Stimulated activated effector memory CD8-positive, alpha-beta T cell treated with anti-CD3 and anti-CD28 coated beads, Interleukin-12 subunit alpha, Interleukin-12 subunit beta, amount 100 ng/mL, for 72 hours (primary cell): ENCODE data around the gene IFT122.
A peak's percentile ranks its signal among the peaks of the same experiment; 100 is the strongest.

Experiments used
- ATAC-seq: fragments of 150-1000 bp; cut with Tn5 transposase; 2 replicates; pipeline ENCODE4 v1.10.0; 2021
- DNase-seq, 2 donors: peaks; one replicate each; pipeline ENCODE4 v3.0.0; 2021 to 2022; ENCODE audit warnings: low spot score in 2 of 2
- H3K27ac Mint-ChIP-seq: one replicate; pipeline ENCODE4 v1.8.0; 2022; ENCODE audit warnings: mild to moderate bottlenecking, mixed read lengths
- H3K36me3 Mint-ChIP-seq: one replicate; pipeline ENCODE4 v1.8.0; 2022; ENCODE audit warnings: mild to moderate bottlenecking, mixed read lengths
- H3K4me1 Mint-ChIP-seq: one replicate; pipeline ENCODE4 v1.8.0; 2022; ENCODE audit warnings: mixed read lengths
- H3K4me3 Mint-ChIP-seq: one replicate; pipeline ENCODE4 v1.8.0; 2022; ENCODE audit warnings: mild to moderate bottlenecking, mixed read lengths
- H3K9me3 Mint-ChIP-seq: one replicate; pipeline ENCODE4 v1.8.0; 2022; ENCODE audit warnings: mixed read lengths

The IFT122 gene

DNA sequence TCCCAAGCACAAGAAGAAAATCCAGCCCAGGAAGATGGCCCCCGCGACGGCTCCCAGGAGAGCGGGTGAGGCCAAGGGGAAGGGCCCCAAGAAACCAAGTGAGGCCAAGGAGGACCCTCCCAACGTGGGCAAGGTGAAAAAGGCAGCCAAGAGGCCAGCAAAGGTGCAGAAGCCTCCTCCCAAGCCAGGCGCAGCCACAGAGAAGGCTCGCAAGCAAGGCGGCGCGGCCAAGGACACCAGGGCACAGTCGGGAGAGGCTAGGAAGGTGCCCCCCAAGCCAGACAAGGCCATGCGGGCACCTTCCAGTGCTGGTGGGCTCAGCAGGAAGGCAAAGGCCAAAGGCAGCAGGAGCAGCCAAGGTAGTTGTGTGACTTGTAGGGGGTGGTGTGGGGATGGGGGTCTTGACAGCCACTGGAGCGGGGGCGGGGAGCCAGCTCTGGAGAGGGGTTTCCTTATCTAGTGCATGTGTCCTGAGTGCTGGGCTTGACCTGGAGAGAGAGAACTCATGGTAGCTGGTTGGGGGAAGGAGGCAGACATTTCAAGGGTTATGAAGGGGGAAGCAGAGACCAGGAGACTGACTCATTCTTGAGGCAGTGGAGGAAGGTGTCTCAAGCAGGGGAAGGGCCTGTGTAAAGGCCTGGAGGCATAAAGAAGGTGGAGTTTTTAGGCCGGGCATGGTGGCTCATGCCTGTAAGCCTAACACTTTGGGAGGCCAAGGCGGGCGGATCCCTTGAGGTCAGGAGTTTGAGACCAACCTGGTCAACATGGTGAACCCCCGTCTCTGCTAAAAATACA lies 109.2 kb downstream of the IFT122 start:
- no peak for ATAC-seq
- Mint-ChIP-seq H3K36me3 (peaks cover 5% of the 10 kb centered on the region), H3K9me3 (no peaks in the 10 kb centered on the region), H3K4me1 (peaks cover 28% of the 10 kb centered on the region), H3K4me3 (no peak overlapping the region), H3K27ac (no peak overlapping the region)
- no peak for DNase-seq

DNA sequence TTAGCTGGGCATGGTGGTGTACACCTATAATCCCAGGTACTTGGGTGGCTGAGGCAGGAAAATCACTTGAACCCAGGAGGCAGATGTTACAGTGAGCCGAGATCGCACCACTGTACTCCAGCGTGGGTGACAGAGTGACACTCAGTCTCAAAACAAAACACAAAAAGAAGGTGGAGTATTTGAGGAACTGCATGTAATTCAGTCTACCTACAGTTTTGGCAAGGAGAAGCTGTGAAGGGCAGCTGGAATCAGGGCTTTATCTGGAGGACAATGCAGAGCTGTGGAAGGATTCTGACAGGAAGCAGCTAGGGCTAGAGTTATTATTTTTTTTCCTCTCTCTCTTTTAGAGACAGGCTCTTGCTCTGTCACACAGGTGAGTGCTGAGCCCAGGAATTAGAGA lies 109.8 kb downstream of the IFT122 start:
- ATAC-seq (no peak), DNase-seq (no peak)
- no peak overlapping the region for H3K27ac Mint-ChIP-seq
- H3K4me3 Mint-ChIP-seq: no peak overlapping the region
- peaks cover 34% of the 10 kb centered on the region for H3K4me1 Mint-ChIP-seq
- H3K36me3 Mint-ChIP-seq: peaks cover 5% of the 10 kb centered on the region
- H3K9me3 Mint-ChIP-seq: no peaks in the 10 kb centered on the region

DNA sequence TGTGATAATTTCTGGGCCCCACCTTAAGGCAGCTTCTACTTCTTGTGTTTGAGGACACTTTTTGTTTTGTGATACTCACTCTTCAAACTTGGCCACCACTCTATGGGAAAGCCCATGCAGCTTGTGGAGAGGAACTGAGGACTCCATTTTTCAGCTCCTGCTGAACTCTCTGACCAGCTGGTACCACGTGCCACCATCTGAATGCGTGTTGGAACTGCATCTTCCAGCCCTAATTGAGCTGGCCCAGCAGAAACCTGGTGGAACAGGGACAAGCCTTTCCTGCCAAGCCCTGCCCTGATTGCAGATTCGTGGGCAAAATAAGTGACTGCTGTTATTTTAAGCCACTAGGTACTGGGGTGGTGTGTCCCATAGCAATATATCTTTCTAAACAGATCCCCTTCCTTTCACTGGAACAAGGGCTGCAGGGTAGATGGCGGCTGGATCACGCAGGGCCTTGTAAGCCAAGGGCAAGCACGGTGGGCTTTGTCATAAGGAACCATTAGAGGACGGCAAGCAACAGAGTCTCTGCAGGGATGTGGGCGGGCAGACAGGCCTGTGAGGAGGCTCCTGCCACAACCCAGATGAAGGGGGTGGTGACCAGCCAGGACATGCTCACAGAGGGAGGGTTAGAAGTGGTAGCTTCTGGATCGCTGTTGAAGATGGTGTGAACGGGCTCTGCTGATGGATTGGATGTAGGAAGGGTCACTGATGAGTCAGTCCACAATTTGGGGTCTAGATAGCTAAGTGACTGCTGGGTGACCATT lies 112.4 kb downstream of the IFT122 start:
- no peak overlapping the region for H3K4me3 Mint-ChIP-seq
- ATAC-seq (no peak), DNase-seq (no peak)
- H3K36me3 Mint-ChIP-seq: peaks cover 5% of the 10 kb centered on the region
- H3K9me3 Mint-ChIP-seq: no peaks in the 10 kb centered on the region
- peaks cover 38% of the 10 kb centered on the region for H3K4me1 Mint-ChIP-seq
- H3K27ac Mint-ChIP-seq: peak overlapping the region; percentile 29

DNA sequence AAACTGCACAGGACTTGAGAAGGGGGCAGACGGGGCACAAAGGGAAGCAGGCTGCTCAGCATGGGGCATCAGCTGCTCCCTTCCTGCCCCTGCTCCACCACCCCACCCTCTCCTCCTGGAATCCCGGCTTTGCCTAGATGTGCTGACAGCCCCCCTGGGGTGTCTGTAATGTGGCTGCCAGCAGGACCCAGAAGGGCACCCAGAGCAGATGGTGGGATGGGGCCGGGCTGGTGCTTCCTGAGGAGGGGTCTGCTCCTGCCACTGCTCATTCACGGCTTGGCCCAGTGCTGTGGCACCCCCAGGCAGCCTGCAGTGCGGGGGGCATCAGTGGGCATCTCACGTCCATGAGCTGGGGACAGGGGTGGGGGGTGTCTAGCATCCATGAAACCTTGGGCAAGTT lies 113.1 kb downstream of the IFT122 start:
- ATAC-seq (no peak), DNase-seq (no peak)
- Mint-ChIP-seq H3K27ac (peak overlapping the region; percentile 29), H3K4me3 (no peak overlapping the region), H3K4me1 (peaks cover 43% of the 10 kb centered on the region), H3K9me3 (no peaks in the 10 kb centered on the region), H3K36me3 (peaks cover 11% of the 10 kb centered on the region)

DNA sequence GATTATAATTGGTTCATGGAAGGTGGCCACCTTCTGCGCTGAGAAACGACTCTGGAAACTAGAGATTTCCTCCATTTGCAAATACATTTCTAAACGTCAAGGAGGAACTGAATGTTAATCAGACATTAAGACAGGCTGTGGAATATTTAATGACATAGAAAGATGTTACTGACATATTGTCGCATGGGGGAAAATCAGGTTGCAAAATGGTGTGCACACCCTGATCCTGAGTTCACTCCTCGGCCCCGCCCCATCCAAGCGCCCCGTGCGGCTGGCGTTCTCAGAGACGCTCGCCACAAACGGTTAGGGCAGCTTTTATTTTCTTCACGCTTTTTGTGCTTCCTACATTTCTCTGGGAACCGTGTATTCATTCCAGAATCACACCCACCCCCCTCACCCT lies 113.7 kb downstream of the IFT122 start:
- Mint-ChIP-seq H3K9me3 (no peaks in the 10 kb centered on the region), H3K36me3 (peaks cover 14% of the 10 kb centered on the region), H3K27ac (peak overlapping the region; percentile 65), H3K4me1 (peaks cover 45% of the 10 kb centered on the region), H3K4me3 (no peak overlapping the region)
- DNase-seq (no peak), ATAC-seq (no peak)

DNA sequence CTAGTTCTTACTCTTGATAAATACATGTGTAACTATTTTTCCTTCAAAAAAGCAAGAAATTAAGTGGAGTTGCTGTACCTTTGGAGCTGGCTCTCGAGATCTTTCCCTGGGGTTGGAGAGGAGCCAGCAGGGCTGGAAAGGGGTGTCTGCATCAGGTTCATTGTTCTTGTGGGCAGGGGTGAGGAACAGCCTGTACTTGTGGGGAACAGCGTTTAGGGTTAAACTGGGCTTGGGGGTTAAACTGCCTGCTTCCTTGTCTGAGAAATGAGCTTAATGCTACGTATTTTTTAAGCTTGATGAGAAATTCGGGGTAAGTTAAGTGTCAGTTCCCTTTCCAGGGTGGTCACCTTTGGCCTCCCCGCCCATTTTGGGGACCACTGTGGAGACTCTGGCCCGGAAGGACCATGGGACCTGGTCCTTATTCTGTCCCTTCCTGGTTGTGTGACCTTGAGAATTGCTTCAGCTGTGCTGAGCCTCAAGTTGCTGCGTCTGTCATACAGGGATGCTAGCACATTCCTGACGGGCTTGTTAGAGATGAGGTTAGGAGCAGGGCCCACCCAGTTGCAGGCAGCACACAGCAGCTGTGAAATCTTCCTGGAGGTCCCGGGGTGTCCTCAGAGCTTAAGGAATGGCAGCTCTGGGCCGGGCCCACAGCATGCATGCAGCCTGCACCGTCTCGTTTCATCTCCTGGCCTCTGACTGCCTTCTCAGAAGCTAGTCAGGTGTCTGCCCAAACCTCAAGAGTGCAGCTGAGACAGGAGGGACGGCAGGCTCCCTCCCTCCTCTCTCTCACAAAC lies 114.5 kb downstream of the IFT122 start:
- H3K27ac Mint-ChIP-seq: peak overlapping the region; percentile 65
- H3K4me3 Mint-ChIP-seq: peak overlapping the region; percentile 11
- peaks cover 51% of the 10 kb centered on the region for H3K4me1 Mint-ChIP-seq
- DNase-seq (no peak), ATAC-seq (no peak)
- H3K36me3 Mint-ChIP-seq: peaks cover 14% of the 10 kb centered on the region
- no peaks in the 10 kb centered on the region for H3K9me3 Mint-ChIP-seq

DNA sequence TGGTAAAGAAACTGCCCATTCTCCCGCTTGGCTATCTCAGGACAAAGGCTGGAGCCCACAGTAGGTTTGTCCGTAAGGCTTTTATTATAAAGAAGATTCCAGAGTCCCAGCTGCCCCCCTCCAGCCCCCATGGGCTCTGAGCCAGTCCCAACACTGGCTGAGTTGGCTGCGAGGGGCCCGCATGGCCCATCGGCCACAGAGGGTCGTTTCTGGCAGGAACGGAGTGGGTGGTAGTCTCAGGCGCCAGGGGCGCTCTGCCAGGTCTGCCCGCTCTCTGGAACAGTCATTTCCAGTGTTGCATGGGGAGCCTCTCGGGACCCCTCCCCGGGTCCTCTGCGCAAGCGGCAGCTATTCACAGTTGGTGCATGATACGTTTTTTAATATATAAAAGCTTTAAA lies 115.1 kb downstream of the IFT122 start:
- H3K27ac Mint-ChIP-seq: no peak overlapping the region
- H3K4me1 Mint-ChIP-seq: peaks cover 51% of the 10 kb centered on the region
- no peak overlapping the region for H3K4me3 Mint-ChIP-seq
- DNase-seq (no peak), ATAC-seq (no peak)
- peaks cover 14% of the 10 kb centered on the region for H3K36me3 Mint-ChIP-seq
- no peaks in the 10 kb centered on the region for H3K9me3 Mint-ChIP-seq

DNA sequence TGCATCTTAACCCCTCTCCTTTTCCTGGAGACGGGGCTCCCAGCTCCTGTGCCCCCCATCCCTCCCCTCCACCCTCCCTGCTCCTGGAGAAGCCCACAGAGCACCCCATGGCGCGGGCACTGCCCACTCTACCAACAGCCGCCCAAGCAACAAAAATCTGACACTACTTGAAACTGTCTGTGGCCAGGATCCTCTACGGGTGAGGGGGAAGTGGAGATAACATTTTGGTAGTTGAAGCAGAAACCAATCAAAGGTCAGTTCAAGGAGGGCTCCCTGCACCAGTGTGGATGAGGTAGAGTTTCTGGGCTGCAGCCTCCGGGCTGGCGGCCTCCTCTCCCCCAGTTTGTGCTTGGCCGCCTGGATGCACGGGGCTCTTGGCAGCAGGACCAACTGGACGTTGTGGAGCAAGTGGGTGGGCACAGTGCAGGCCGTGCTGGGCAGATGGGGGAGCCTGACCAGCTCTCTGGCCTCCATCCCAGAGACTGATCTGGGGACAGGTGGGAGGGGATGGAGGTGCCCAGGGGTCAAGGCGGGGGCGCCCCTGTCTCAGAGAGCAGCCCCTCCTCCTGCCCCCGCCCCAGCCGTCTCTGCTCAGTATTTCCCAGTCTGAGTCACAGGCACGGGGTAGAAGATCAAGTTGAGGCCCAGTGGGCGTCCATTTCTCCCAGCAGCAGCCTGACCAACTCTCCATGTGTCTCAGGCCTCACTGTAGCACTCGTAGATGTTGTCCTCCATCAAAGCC lies 115.8 kb downstream of the IFT122 start:
- no peak for ATAC-seq
- H3K9me3 Mint-ChIP-seq: no peaks in the 10 kb centered on the region
- H3K4me1 Mint-ChIP-seq: peaks cover 56% of the 10 kb centered on the region
- H3K36me3 Mint-ChIP-seq: peaks cover 19% of the 10 kb centered on the region
- no peak overlapping the region for H3K4me3 Mint-ChIP-seq
- no peak for DNase-seq
- no peak overlapping the region for H3K27ac Mint-ChIP-seq

DNA sequence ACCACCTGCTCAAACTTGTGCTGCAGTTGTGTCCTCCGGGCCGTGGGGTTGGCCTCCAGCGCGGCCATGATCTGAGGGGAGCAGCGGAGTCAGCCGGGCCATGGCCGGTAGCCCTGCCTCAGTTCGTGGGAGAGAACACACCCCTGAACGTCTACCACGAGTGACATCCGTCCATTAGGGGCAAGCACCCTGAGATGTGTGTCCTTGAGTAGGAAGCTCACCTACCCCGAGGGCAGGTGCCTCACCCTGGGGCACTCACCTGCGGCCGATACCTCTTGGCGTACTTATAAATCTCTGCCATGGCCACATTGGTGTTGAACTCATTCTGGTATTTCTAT lies 116.3 kb downstream of the IFT122 start:
- no peaks in the 10 kb centered on the region for H3K9me3 Mint-ChIP-seq
- peaks cover 58% of the 10 kb centered on the region for H3K4me1 Mint-ChIP-seq
- DNase-seq (no peak), ATAC-seq (no peak)
- H3K27ac Mint-ChIP-seq: no peak overlapping the region
- H3K4me3 Mint-ChIP-seq: no peak overlapping the region
- H3K36me3 Mint-ChIP-seq: peaks cover 19% of the 10 kb centered on the region

DNA sequence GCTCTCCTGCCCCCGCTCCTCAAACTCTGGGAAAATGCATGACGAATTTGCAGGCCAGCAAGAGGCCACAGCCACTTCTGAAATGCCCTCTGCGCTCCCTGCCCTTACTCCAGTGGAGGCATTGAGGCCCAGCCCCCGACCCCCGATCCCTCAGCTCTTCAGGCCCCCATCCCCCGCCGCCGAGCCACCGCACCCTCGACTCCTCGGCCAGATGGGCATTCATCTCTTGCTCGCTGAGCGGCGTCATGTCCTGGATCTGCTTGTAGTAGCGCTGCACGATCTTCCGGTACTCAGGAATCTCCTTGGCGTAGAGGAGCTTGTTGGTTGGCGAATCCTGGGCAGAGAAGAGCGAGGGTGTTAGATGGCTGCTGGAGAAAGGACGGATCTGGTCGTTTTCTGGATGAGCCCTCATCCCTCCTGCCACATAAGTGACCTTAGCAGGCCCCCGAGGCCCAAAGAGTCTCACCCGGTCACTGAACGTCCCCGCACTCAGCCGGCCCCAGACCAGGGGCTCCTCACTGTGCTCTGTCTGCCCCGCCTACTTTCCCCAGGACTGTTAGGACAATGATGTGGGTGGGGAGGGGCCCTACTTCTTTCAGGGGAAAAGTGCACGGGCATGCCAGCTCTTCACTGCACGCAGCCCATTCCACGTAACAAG lies 117.0 kb downstream of the IFT122 start:
- Mint-ChIP-seq H3K36me3 (peaks cover 15% of the 10 kb centered on the region), H3K27ac (no peak overlapping the region), H3K4me3 (no peak overlapping the region), H3K9me3 (no peaks in the 10 kb centered on the region), H3K4me1 (peaks cover 53% of the 10 kb centered on the region)
- no peak for ATAC-seq
- DNase-seq: no peak

DNA sequence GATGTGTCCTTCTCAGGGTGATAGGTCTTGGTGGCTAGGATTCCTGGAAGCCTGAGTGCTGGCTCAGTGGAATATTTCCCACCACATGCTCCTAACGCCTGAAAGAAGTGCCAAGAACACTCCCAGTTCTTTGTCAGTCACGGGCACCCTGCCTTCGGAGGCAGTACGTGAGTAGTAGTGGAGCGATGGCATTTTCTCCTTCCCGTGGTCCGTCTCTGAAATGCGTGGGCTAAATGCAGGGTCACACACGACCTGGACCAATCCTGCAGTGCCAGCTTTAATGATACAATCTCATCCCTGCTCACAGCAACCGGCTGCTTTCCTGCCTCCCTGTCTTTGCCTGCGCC lies 117.5 kb downstream of the IFT122 start:
- H3K9me3 Mint-ChIP-seq: no peaks in the 10 kb centered on the region
- H3K4me1 Mint-ChIP-seq: peaks cover 50% of the 10 kb centered on the region
- H3K4me3 Mint-ChIP-seq: no peak overlapping the region
- no peak for ATAC-seq
- H3K36me3 Mint-ChIP-seq: peaks cover 15% of the 10 kb centered on the region
- no peak for DNase-seq
- peak overlapping the region; percentile 89 for H3K27ac Mint-ChIP-seq

DNA sequence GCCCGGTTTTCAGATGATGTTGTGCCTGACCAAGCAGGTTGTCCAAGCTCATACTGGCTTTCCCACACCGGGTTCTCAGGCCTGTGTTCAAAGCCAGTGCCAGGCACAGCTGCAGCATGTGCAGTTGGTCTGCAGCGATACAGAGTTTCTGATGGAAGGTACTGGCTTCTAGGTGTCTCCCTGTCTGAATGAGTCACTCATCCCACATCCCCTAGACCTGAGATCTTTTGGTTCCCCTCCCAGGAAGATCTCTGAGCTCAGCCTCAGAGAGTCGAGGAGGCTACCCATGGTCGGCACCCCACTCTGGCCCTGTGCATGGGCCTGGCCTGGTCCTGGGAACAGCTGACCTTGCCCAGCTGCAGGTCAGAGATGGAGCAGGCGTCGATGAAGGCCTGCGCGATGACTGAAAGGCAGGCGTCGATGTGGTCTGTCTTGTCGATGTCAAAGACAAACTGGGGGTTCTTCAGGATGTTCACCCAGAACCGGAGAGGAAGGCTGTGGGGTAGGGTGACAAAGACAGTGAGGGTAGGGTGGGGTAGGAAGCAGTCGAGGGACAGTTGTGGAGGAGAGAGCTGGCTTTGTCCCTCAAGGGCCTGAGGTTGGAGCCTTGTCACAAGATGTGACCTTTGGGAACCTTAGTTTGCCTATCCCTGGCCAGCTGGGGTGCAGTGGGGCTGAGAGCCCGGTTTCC lies 118.2 kb downstream of the IFT122 start:
- DNase-seq: no peak
- Mint-ChIP-seq H3K4me1 (peaks cover 43% of the 10 kb centered on the region), H3K27ac (peak overlapping the region; percentile 89), H3K36me3 (peaks cover 22% of the 10 kb centered on the region), H3K9me3 (no peaks in the 10 kb centered on the region), H3K4me3 (peak overlapping the region; percentile 14)
- peak; percentile 55 for ATAC-seq

DNA sequence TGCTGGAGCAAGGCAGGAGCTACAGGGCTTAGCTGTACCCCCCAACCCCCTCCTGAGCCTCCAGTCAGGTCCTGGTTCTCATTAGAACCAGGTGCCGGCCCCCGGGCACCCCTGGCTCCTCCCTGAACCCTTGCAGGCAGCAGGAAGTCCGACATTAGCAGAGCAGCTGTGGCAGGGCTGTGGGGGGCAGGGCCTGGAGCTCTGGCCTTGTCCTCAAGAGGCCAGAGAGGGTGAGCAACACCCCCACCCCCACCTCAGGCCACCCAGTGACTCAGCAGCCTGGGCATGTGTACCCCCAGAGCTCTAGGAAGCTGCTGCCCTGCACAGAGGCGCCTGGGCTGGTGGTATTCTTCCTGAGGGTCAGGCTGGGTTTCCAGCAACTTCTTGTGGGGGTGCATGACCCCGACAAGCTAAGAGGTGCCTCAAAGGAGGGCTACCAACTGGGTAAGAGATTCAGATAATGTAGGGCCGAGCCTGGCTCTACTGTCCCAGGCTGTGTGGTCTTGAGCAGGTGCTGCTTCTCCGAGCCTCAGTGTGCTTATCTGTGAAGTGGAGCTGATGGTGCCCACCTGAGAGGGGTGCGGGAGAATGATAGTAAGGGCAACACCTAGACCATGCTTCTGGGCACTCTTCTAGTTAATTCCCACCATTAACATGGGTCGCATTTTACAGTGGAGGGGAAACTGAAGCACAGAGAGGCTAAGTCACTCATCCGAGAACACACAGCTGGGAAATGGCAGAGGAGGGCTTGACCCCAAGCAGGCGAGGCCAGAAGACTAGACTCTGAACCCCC lies 118.9 kb downstream of the IFT122 start:
- H3K4me1 Mint-ChIP-seq: peaks cover 39% of the 10 kb centered on the region
- H3K9me3 Mint-ChIP-seq: no peaks in the 10 kb centered on the region
- H3K4me3 Mint-ChIP-seq: peak overlapping the region; percentile 14
- H3K36me3 Mint-ChIP-seq: peaks cover 29% of the 10 kb centered on the region
- ATAC-seq (peak; percentile 23), DNase-seq (no peak)
- peak overlapping the region; percentile 89 for H3K27ac Mint-ChIP-seq
